Measurements from ENCODE around the gene MUC6.

- no peak for TF ChIP-seq CTCF (tag by site-specific recombination; IDR thresholded peaks at IDR 0.05)
- TF ChIP-seq ZNF571 (tag by site-specific recombination; IDR thresholded peaks at IDR 0.05), result no peak
- TF ChIP-seq, protein P1, sequence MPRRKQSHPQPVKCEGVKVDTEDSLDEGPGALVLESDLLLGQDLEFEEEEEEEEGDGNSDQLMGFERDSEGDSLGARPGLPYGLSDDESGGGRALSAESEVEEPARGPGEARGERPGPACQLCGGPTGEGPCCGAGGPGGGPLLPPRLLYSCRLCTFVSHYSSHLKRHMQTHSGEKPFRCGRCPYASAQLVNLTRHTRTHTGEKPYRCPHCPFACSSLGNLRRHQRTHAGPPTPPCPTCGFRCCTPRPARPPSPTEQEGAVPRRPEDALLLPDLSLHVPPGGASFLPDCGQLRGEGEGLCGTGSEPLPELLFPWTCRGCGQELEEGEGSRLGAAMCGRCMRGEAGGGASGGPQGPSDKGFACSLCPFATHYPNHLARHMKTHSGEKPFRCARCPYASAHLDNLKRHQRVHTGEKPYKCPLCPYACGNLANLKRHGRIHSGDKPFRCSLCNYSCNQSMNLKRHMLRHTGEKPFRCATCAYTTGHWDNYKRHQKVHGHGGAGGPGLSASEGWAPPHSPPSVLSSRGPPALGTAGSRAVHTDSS (tag by site-specific recombination; IDR thresholded peaks at IDR 0.05), result no peak
- TF ChIP-seq ZNF768 (tag by site-specific recombination; IDR thresholded peaks at IDR 0.05), result no peak
- TF ChIP-seq KLF17 (tag by site-specific recombination; IDR thresholded peaks at IDR 0.05), result no peak
- no peak for TF ChIP-seq ZNF24 (tag by site-specific recombination; IDR thresholded peaks at IDR 0.05)
- no peak for TF ChIP-seq REST (tag by site-specific recombination; IDR thresholded peaks at IDR 0.05)
- TF ChIP-seq KLF10 (tag by site-specific recombination; IDR thresholded peaks at IDR 0.05), result no peak
- no peak for TF ChIP-seq ZNF324 (tag by site-specific recombination; IDR thresholded peaks at IDR 0.05)
Measured at GRCh38 chr11:1015064-1015463, 21.5 kb downstream of the MUC6 start.
